ENCODE data around the gene SPTB.

SPTB gene

DNA sequence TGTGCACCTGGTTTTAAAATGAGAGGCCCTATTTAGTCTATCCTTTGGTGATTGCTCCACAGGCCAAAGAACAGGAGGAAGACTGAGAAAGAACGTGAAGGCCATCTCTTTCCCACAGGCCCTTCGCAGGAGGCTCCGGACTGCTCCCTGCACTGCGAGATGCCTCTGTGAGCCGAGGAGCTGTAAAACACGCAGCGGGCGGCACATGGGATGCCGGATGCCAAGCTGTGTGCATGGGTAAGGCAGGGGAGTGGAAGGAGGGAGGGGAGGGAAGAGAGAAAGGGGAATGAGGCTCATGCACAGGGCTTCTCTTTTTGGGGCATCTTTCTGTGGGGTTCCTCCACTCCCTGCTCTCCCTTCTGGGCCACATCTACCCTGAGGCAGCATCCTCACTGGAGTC, 61.6 kb downstream of the SPTB start:
- H3K4ac ChIP-seq (ENCODE audit: low read length) = no peak overlapping the region
- no peak overlapping the region for H3K4me2 ChIP-seq (ENCODE audit: insufficient read depth, low read length, poor library complexity, severe bottlenecking)
- H4K91ac ChIP-seq (ENCODE audit: low read depth, low read length, poor library complexity) = no peak overlapping the region
- no peak overlapping the region for H3K27ac ChIP-seq (replicated peaks; ENCODE audit: low read length)
- H3K14ac ChIP-seq (ENCODE audit: low read length) = no peak overlapping the region
- H4K8ac ChIP-seq (ENCODE audit: low read depth, low read length) = no peak overlapping the region
- H3K4me1 ChIP-seq (ENCODE audit: control insufficient read depth in 2 of 2, insufficient read depth in 1 of 2, low read depth in 1 of 2, low read length in 2 of 2) = peaks cover 0 to 7% of the 10 kb centered on the region in 2 donors
- no peaks in the 10 kb centered on the region for H3K9me3 ChIP-seq (replicated peaks in 1 of 2; ENCODE audit: control insufficient read depth in 2 of 2, insufficient read depth in 1 of 2, low read depth in 1 of 2, low read length in 2 of 2)
- WGBS, 2 donors (ENCODE audit: extremely low coverage in 2 of 2, insufficient read length in 2 of 2, insufficient replicate concordance in 1 of 2) = no CpG with 5 or more reads among the region's 9 CpGs
- peak overlapping the region; percentile 61 for H2BK12ac ChIP-seq (ENCODE audit: low read length)
- H2BK5ac ChIP-seq (ENCODE audit: low read length) = peak overlapping the region; percentile 30
- no peaks in the 10 kb centered on the region for H3K36me3 ChIP-seq (replicated peaks in 1 of 2; ENCODE audit: control insufficient read depth in 2 of 2, insufficient read depth in 2 of 2, low read length in 2 of 2)
- H3K79me1 ChIP-seq (ENCODE audit: low read depth, low read length) = no peaks in the 10 kb centered on the region
- no peak overlapping the region for H2AK5ac ChIP-seq (ENCODE audit: low read depth, low read length)
- no peak overlapping the region for H3K23ac ChIP-seq (ENCODE audit: low read depth, low read length, poor library complexity)
- peaks cover 0 to 58% (median 0%) of the 10 kb centered on the region in 3 experiments for H3K27me3 ChIP-seq (ENCODE audit: control insufficient read depth in 3 of 3, insufficient read depth in 3 of 3, low read depth in 1 of 3, low read length in 3 of 3)
- DNase-seq (ENCODE audit: low spot score) = no peak
- H3K9ac ChIP-seq (ENCODE audit: low read depth, low read length, poor library complexity) = peak overlapping the region; percentile 47
- H2AFZ ChIP-seq (ENCODE audit: low read length) = no peak overlapping the region
- peak overlapping the region; percentile 63 for H3K18ac ChIP-seq (ENCODE audit: low read length)
- peak overlapping the region; percentile 13 for H2BK120ac ChIP-seq (ENCODE audit: low read depth, low read length)
- no peak overlapping the region for H3K4me3 ChIP-seq (ENCODE audit: low read length in 2 of 2)
- no peak overlapping the region for H2BK15ac ChIP-seq (ENCODE audit: low read length)

DNA sequence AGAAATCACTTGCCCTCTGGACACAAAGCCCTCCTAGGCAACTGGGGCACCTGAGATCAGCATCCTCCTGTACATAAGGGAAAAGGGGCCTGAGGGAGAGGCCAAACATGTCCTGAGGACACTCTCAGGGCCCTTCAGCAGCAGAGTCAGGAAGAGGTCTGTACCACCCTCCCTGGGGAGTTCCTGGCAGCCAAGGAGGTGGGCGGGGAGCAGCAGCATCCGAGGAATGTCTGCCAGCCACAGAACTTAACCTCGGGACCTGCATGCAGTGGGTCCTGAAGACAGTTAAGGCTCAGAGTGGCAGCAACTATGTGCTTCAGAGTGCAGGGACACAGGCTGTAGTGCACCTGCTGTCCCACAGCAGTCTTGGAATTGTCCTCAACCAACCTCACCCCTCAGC, 62.1 kb downstream of the SPTB start:
- H3K23ac ChIP-seq (ENCODE audit: low read depth, low read length, poor library complexity) = no peak overlapping the region
- no peak overlapping the region for H4K91ac ChIP-seq (ENCODE audit: low read depth, low read length, poor library complexity)
- H2AK5ac ChIP-seq (ENCODE audit: low read depth, low read length) = peak overlapping the region; percentile 40
- DNase-seq (ENCODE audit: low spot score) = no peak
- peak overlapping the region; percentile 79 for H2BK15ac ChIP-seq (ENCODE audit: low read length)
- no CpG with 5 or more reads among the region's 3 CpGs for WGBS, 2 donors (ENCODE audit: extremely low coverage in 2 of 2, insufficient read length in 2 of 2, insufficient replicate concordance in 1 of 2)
- peaks cover 0 to 7% of the 10 kb centered on the region in 2 donors for H3K4me1 ChIP-seq (ENCODE audit: control insufficient read depth in 2 of 2, insufficient read depth in 1 of 2, low read depth in 1 of 2, low read length in 2 of 2)
- no peak overlapping the region for H2BK120ac ChIP-seq (ENCODE audit: low read depth, low read length)
- no peak overlapping the region for H4K8ac ChIP-seq (ENCODE audit: low read depth, low read length)
- H2BK5ac ChIP-seq (ENCODE audit: low read length) = no peak overlapping the region
- H3K36me3 ChIP-seq (replicated peaks in 1 of 2; ENCODE audit: control insufficient read depth in 2 of 2, insufficient read depth in 2 of 2, low read length in 2 of 2) = no peaks in the 10 kb centered on the region
- no peak overlapping the region for H3K4ac ChIP-seq (ENCODE audit: low read length)
- H3K18ac ChIP-seq (ENCODE audit: low read length) = peak overlapping the region; percentile 63
- no peak overlapping the region for H3K27ac ChIP-seq (replicated peaks; ENCODE audit: low read length)
- H3K9me3 ChIP-seq (replicated peaks in 1 of 2; ENCODE audit: control insufficient read depth in 2 of 2, insufficient read depth in 1 of 2, low read depth in 1 of 2, low read length in 2 of 2) = no peaks in the 10 kb centered on the region
- no peak overlapping the region for H2BK12ac ChIP-seq (ENCODE audit: low read length)
- peak overlapping the region; percentile 50 for H3K9ac ChIP-seq (ENCODE audit: low read depth, low read length, poor library complexity)
- H2AFZ ChIP-seq (ENCODE audit: low read length) = no peak overlapping the region
- H3K4me2 ChIP-seq (ENCODE audit: insufficient read depth, low read length, poor library complexity, severe bottlenecking) = no peak overlapping the region
- H3K79me1 ChIP-seq (ENCODE audit: low read depth, low read length) = no peaks in the 10 kb centered on the region
- no peak overlapping the region for H3K4me3 ChIP-seq (ENCODE audit: low read length in 2 of 2)
- H3K27me3 ChIP-seq (ENCODE audit: control insufficient read depth in 3 of 3, insufficient read depth in 3 of 3, low read depth in 1 of 3, low read length in 3 of 3) = peaks cover 0 to 60% (median 0%) of the 10 kb centered on the region in 3 experiments
- no peak overlapping the region for H3K14ac ChIP-seq (ENCODE audit: low read length)

DNA sequence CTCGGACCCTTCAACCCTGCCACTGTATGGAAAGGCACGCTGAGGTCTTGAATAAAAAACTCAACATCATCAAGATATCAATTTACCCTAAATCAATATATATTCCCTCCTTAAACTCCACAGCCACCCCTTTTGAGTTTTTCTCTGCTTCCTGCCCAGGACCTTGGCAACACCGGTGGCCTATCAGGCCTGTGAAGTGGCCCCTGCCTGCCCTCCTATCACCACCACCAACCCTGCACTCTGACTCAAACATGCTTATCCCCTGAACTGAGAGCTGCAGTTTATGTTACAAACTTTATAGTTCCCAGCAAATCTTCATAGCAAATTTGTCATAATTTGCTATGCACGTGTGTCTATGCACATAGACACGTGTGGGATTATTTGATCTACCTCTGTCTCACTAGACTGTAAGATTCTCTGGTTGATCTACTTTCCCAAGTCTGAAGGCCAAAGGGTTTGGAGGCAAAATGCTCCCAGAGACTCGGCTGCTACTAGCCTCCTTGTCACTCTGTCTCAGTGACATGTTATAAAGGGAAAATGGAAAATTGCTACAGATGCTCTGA, 63.4 kb downstream of the SPTB start:
- Histone ChIP-seq H3K9ac (ENCODE audit: low read depth, low read length, poor library complexity) (no peak overlapping the region), H2BK15ac (ENCODE audit: low read length) (no peak overlapping the region), H3K36me3 (replicated peaks in 1 of 2; ENCODE audit: control insufficient read depth in 2 of 2, insufficient read depth in 2 of 2, low read length in 2 of 2) (no peaks in the 10 kb centered on the region), H2BK120ac (ENCODE audit: low read depth, low read length) (no peak overlapping the region), H3K18ac (ENCODE audit: low read length) (no peak overlapping the region), H2BK12ac (ENCODE audit: low read length) (no peak overlapping the region), H3K4ac (ENCODE audit: low read length) (no peak overlapping the region), H3K14ac (ENCODE audit: low read length) (no peak overlapping the region), H3K4me2 (ENCODE audit: insufficient read depth, low read length, poor library complexity, severe bottlenecking) (no peak overlapping the region), H2AK5ac (ENCODE audit: low read depth, low read length) (no peak overlapping the region), H3K27ac (replicated peaks; ENCODE audit: low read length) (no peak overlapping the region), H3K9me3 (replicated peaks in 1 of 2; ENCODE audit: control insufficient read depth in 2 of 2, insufficient read depth in 1 of 2, low read depth in 1 of 2, low read length in 2 of 2) (no peaks in the 10 kb centered on the region), H4K91ac (ENCODE audit: low read depth, low read length, poor library complexity) (no peak overlapping the region), H2BK5ac (ENCODE audit: low read length) (no peak overlapping the region), H3K27me3 (ENCODE audit: control insufficient read depth in 3 of 3, insufficient read depth in 3 of 3, low read depth in 1 of 3, low read length in 3 of 3) (peaks cover 0 to 70% (median 0%) of the 10 kb centered on the region in 3 experiments), H4K8ac (ENCODE audit: low read depth, low read length) (no peak overlapping the region), H3K4me3 (ENCODE audit: low read length in 2 of 2) (no peak overlapping the region), H3K79me1 (ENCODE audit: low read depth, low read length) (no peaks in the 10 kb centered on the region), H3K4me1 (ENCODE audit: control insufficient read depth in 2 of 2, insufficient read depth in 1 of 2, low read depth in 1 of 2, low read length in 2 of 2) (peaks cover 0 to 10% of the 10 kb centered on the region in 2 donors), H2AFZ (ENCODE audit: low read length) (peak overlapping the region; percentile 11), H3K23ac (ENCODE audit: low read depth, low read length, poor library complexity) (no peak overlapping the region)
- DNase-seq (ENCODE audit: low spot score) = no peak
- no CpG with 5 or more reads among the region's 6 CpGs for WGBS, 2 donors (ENCODE audit: extremely low coverage in 2 of 2, insufficient read length in 2 of 2, insufficient replicate concordance in 1 of 2)

DNA sequence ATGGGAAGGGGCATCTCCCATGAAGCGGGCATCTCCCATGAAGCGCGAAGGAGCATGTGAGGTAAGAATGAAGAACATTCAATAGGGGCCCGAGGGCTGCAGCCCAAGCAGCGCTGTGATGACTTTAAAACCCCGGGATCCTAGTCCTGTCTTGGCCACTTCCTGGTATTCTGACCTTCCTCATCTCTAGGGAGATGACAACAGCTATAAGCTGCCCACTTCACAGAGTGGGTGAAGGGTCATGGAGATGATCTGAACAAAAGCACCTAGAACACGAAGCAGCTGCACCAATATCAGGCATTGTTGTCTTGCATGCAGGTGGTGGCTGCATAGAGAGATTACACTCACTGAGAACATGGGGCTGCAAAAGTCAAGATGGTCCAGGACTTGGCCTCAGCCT, 64.5 kb downstream of the SPTB start:
- H2AK5ac ChIP-seq (ENCODE audit: low read depth, low read length) = no peak overlapping the region
- no peak overlapping the region for H3K18ac ChIP-seq (ENCODE audit: low read length)
- H3K14ac ChIP-seq (ENCODE audit: low read length) = no peak overlapping the region
- no peak overlapping the region for H2AFZ ChIP-seq (ENCODE audit: low read length)
- peaks cover 0 to 10% of the 10 kb centered on the region in 2 donors for H3K4me1 ChIP-seq (ENCODE audit: control insufficient read depth in 2 of 2, insufficient read depth in 1 of 2, low read depth in 1 of 2, low read length in 2 of 2)
- no peak overlapping the region for H2BK15ac ChIP-seq (ENCODE audit: low read length)
- H3K79me1 ChIP-seq (ENCODE audit: low read depth, low read length) = no peaks in the 10 kb centered on the region
- no peak overlapping the region for H3K27ac ChIP-seq (replicated peaks; ENCODE audit: low read length)
- no peak overlapping the region for H3K4me3 ChIP-seq (ENCODE audit: low read length in 2 of 2)
- H3K36me3 ChIP-seq (replicated peaks in 1 of 2; ENCODE audit: control insufficient read depth in 2 of 2, insufficient read depth in 2 of 2, low read length in 2 of 2) = no peaks in the 10 kb centered on the region
- H3K27me3 ChIP-seq (ENCODE audit: control insufficient read depth in 3 of 3, insufficient read depth in 3 of 3, low read depth in 1 of 3, low read length in 3 of 3) = peaks cover 0 to 73% (median 0%) of the 10 kb centered on the region in 3 experiments
- no peak overlapping the region for H4K8ac ChIP-seq (ENCODE audit: low read depth, low read length)
- WGBS, 2 donors (ENCODE audit: extremely low coverage in 2 of 2, insufficient read length in 2 of 2, insufficient replicate concordance in 1 of 2) = no CpG with 5 or more reads among the region's 7 CpGs
- no peak overlapping the region for H2BK5ac ChIP-seq (ENCODE audit: low read length)
- no peak overlapping the region for H4K91ac ChIP-seq (ENCODE audit: low read depth, low read length, poor library complexity)
- no peak overlapping the region for H3K4ac ChIP-seq (ENCODE audit: low read length)
- no peak for DNase-seq (ENCODE audit: low spot score)
- H3K9me3 ChIP-seq (replicated peaks in 1 of 2; ENCODE audit: control insufficient read depth in 2 of 2, insufficient read depth in 1 of 2, low read depth in 1 of 2, low read length in 2 of 2) = no peaks in the 10 kb centered on the region
- H2BK120ac ChIP-seq (ENCODE audit: low read depth, low read length) = no peak overlapping the region
- no peak overlapping the region for H3K9ac ChIP-seq (ENCODE audit: low read depth, low read length, poor library complexity)
- no peak overlapping the region for H3K4me2 ChIP-seq (ENCODE audit: insufficient read depth, low read length, poor library complexity, severe bottlenecking)
- no peak overlapping the region for H2BK12ac ChIP-seq (ENCODE audit: low read length)
- H3K23ac ChIP-seq (ENCODE audit: low read depth, low read length, poor library complexity) = no peak overlapping the region
